Measurements from ENCODE around the gene SIRPG.
"Not testable (repeated sequence)": the region's sequence is repeated elsewhere in the genome, so short reads cannot be mapped to it uniquely, and the experiment has no call there.

The SIRPG gene

DNA sequence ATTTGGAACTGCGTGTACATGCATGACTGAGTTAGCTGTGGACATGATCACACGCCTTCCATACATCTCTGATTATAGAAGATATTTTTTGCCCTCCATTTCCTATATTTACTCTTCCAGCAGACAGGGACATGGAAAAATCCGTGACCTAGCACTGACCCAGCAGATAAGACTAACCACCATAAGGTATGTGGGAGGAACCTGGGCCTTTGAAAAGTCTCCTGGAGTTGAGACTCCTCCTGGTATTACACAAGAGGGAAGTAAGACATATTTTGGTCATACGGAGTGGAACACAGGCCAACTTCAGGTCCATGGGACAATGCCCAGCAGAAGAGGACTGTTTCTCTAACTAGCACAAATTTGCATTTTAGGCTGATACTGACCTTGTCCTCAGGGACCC, 24.0 kb downstream of the SIRPG start:
- peak; percentile 6 for DNase-seq

DNA sequence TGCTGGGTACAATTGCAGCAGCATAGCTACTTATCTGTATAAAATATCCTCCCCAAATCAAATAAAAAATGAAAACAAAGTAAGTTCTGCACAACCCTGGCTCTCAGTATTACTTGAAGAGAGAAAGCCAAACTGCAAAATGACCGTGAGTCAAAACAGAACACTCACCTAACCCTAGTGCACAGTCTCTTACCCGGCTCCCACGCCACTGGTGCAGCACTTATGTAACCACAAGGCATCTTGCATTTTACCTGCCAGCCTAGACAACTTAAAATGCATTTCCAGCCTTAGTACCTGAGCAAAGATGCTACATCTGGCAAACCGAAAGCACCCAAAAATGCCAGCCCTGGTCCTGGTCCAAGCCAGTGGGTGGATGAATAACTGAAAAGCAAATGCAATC, 25.4 kb downstream of the SIRPG start:
- DNase-seq, result no peak

- no peak for DNase-seq
Observed at GRCh38 chr20:1631309-1632151, 26.0 kb downstream of the SIRPG start.

DNA sequence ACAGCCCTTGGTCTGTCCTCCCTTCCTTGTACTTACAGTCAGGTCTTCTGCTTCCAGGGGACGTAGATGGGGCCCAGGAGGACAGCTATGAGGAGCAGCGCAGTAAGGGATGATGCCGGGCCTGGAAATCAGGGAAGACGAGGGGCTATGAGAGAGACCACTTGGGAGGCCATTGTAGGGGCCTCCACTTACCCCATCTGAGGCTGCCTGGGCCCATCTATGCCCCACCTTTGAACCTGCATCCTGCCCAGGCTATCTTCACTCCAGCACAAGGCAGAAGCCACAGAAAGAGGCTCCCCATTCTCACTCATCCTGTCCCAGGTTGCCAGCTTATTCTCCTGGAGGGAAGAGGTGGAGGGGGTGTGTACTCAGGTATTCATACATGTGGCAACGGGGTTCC, 27.4 kb downstream of the SIRPG start:
- no peak for DNase-seq

DNA sequence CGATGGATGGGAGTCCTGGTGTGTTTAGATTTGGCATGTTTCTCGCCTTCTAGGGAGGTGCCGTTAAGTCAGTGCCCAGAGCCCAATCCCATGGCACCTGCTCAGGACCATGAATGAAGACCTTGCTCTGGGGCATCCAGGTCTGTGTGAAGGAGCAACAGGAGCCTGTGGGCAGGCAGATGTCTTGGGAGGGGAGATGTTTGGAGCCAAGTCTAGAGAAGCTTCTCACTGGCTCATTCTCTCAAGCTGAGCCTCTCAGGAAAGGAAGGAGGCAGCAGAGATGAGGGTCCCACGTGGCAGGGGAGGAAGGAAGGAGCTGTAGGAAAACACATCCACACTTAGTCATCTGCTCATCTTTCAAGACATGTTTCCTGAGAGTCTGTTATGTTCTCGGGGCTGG, 28.3 kb downstream of the SIRPG start:
- no peak for DNase-seq

- DNase-seq, result no peak
Observed at GRCh38 chr20:1628621-1629020, 29.0 kb downstream of the SIRPG start.

- no peak for DNase-seq
Observed at GRCh38 chr20:1627200-1627550, 30.4 kb downstream of the SIRPG start.

GRCh38 chr20:1626528-1627199, 30.9 kb downstream of the SIRPG start:
- no peak for DNase-seq

DNA sequence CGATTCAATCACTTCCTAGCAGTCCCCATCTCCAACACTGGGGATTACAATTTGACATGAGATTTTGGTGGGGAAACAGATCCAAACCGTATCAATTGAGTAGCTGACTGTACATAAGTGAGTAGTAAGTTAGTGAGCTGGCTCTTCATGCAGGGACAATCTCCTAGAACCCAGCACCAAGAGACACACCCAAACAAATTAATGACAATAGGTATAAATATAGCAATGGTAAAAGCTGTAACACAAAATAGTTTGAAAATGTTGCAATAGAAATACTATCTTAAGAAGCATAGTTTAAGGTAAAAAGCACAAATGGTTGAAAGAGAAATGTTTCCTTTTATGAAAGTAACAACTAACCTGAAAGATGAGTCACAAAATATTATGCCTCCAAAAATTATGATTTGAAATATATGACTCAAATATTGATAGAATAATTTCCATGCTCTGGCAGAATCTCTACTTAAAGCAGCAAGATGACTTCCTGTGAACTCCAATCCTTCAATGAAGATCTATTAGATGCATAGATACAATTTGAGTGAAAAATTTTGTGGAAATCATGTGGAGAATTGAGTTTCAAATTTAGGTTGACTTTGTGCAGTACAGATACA, 32.4 kb downstream of the SIRPG start:
- DNase-seq, result no peak

- no peak for DNase-seq
Observed at GRCh38 chr20:1623501-1624205, 33.9 kb downstream of the SIRPG start.

DNA sequence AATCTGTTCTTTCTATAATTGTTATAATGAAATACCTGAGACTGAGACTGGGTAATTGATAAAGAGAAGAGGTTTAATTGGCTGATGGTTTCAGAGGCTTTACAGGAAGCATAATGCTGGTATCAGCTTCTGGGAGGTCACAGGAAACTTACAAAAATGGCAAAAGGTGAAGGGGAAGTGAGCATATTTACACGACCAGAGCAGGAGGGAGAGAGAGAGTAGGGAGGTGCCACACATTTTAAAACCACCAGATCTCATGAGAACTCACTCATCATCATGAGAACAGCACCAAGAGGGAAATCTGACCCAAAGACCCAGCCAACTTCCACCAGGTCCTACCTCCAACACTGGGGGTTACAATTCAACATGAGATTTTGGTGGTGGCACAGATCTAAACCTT, 35.1 kb downstream of the SIRPG start:
- DNase-seq, result no peak

GRCh38 chr20:1621316-1621715, 36.3 kb downstream of the SIRPG start:
- DNase-seq, result no peak

GRCh38 chr20:1619861-1620444, 37.6 kb downstream of the SIRPG start, which contains the start of gene SIRPB1:
SIRPB1 (minus strand) TSS chr20:1620009; CDS start chr20:1619944, 65 bp downstream.
- DNase-seq, result no peak

- no peak for DNase-seq
Observed at GRCh38 chr20:1618954-1619540, 38.5 kb downstream of the SIRPG start.

DNA sequence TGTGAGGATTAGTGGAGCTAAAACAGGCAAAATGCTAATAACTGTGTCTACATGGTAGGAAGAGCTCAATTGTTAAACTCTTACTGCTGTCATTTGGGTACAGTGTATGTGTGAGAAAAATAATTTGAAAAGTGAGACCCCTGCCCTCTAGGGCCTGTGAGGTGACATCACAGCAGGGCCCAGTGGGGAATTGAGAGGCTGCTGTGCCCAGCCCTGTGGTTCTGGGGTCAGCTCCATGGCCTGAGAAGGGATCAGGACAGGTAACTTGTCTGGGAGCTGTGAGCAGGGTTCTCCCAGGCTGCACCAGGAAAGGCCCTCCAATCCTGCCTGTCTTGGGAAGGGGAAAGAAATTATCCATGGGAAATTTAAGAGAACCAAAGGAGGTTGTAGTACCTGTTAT, 39.1 kb downstream of the SIRPG start:
- no peak for DNase-seq

DNA sequence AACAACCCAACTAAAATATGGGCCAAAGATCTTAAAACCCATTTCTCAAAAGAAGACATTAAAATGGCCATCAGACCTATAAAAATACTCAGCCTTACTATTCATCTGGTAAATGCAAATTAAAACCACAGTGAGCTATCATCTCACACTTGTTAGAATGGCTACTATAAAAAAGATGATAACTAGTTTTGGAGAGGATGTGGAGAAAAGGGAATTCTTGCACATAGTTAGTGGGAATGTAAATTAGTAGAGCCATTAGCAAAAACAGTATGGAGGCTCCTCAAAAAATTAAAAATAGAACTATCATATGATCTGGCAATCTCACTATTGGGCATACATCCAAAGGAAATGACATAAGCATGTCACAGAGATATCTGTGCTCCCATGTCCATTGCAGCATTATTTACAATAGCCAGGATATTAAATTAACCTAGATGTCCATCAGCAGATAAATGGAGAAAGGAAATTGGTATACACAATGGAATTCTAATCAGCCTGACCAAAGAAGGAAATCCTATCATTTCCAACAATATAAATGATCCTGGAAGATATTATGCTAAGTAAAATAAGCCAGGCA, 40.6 kb downstream of the SIRPG start:
- no peak for DNase-seq

DNA sequence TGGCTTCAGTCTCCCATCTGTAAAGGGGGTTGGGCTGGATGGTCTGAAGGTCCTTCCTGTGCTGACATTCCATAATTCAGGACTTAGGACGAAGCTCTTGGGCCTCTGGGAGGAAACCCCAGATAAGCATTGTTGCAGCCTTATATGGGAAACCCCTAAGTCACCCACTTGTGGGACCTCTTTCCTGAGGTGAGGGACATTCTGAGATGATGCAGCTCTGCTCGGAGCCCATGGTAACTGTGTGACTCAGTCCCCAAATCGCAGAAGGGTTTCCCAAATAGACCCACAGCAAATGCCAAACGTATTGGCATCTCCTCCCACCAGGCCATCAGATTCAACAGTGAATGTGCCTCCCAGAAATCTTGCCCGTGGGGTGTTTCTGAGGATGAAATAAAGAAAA, 47.2 kb downstream of the SIRPG start:
- DNase-seq, result not testable (repeated sequence)

DNA sequence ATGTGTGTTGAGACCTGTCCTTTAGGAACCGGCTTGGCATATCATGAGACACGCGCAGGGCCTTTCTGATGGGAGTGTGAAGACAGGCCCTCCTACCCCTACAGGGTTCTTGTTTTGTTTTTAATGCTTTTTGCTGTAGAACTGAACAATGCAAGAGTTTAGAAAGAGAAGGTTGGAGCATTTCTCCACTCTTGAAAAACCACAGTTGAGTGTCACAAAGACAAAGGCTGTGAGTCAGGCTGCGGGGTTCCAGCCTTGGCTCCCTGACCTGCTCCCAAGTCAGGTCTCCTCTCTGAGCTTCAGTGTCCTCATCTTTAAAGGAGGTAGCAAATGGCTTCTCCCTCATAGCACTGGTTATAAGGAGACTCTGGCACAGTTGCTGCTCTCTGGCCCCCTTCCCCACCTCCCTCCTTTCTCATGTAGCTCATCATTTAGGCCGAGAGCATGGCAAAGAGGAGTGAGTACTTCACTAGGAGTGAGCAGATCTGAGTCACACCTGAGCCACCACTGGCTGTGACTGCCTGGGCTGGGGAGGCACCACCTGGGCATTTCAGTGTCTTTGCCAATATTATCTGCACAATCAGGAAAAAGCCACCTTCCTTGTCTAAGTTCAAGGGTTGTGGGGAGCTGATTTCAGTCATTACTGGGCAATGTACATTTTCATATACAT, 48.8 kb downstream of the SIRPG start:
- not testable (repeated sequence) for DNase-seq

- DNase-seq, result no peak
Observed at GRCh38 chr20:1600736-1601135, 56.8 kb downstream of the SIRPG start.

DNA sequence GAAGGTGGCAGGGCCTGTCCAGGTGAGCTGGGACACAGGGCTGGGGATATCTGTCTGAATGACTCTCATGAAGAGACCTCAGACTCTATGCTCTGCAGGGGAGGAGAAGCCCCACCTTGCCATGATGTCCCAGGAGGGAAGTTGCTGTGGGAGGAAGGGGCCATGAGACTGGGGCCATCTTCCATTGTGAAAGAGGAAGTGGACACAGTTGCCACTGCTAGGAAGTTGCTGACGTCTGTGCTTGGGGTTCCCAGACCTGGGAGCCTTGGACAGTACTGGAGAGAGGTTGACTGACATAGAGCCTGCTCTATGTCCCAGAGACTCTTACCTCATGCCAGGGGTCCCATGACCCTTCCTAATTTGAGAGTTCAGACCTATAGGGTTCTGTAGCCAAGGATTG, 62.2 kb downstream of the SIRPG start:
- DNase-seq, result no peak

Measured in kidney glomerular epithelial cell (primary cell).